GM18526 (cell line): ENCODE data around the gene CALR.

Experiments used
- POLR2A ChIP-seq: IDR thresholded peaks from 3 replicates; pipeline ENCODE4 v1.6.1; 2011; ENCODE audit not compliant: insufficient read length; ENCODE audit errors: extremely low read depth

Gene CALR

GRCh38 chr19:12965017-12965811 lies 26.8 kb downstream of the CALR start:
- no peak for TF ChIP-seq POLR2A

GRCh38 chr19:12965812-12966135 lies 27.4 kb downstream of the CALR start:
- TF ChIP-seq POLR2A = no peak

GRCh38 chr19:12967907-12968306 lies 29.5 kb downstream of the CALR start:
- TF ChIP-seq POLR2A = no peak

- no peak for TF ChIP-seq POLR2A
Measured at GRCh38 chr19:12969292-12969988, 31.0 kb downstream of the CALR start, which contains the start of gene DAND5. Gene DAND5, plus strand, starts transcription at chr19:12969576. Its CDS starts 85 bp downstream, at chr19:12969661.

- no peak for TF ChIP-seq POLR2A
Measured at GRCh38 chr19:12970070-12970820, 31.8 kb downstream of the CALR start.

- no peak for TF ChIP-seq POLR2A
Measured at GRCh38 chr19:12973236-12973635, 34.8 kb downstream of the CALR start.

- TF ChIP-seq POLR2A = no peak
Measured at GRCh38 chr19:12974301-12975220, 36.2 kb downstream of the CALR start.

GRCh38 chr19:12975221-12975741 lies 36.9 kb downstream of the CALR start:
- no peak for TF ChIP-seq POLR2A

- no peak for TF ChIP-seq POLR2A
Measured at GRCh38 chr19:12979974-12980373, 41.6 kb downstream of the CALR start.

- TF ChIP-seq POLR2A = no peak
Measured at GRCh38 chr19:12982648-12983047, 44.2 kb downstream of the CALR start.

- TF ChIP-seq POLR2A = no peak
Measured at GRCh38 chr19:12983091-12983490, 44.7 kb downstream of the CALR start.

- TF ChIP-seq POLR2A = no peak
Measured at GRCh38 chr19:12983542-12984142, 45.2 kb downstream of the CALR start.

- TF ChIP-seq POLR2A = no peak
Measured at GRCh38 chr19:12984143-12984627, 45.8 kb downstream of the CALR start.

- TF ChIP-seq POLR2A = no peak
Measured at GRCh38 chr19:12984683-12985048, 46.3 kb downstream of the CALR start.
